Activated CD8-positive, alpha-beta memory T cell treated with anti-CD3 and anti-CD28 coated beads, Interleukin-2, amount 10 ng/mL, durations not matched to agents 7 days and 5 days (primary cell): ENCODE results near the gene CRISPLD2. TPM values are rescaled to one million over a fixed set of nuclear protein-coding genes. Genes with fewer than 3 reads are reported as not detected.
"Not testable (repeated sequence)": the region's sequence is repeated elsewhere in the genome, so short reads cannot be mapped to it uniquely, and the experiment has no call there.

Experiments
- ATAC-seq: fragments of 150-1000 bp; cut with Tn5 transposase; one replicate; pipeline ENCODE4 v1.10.0; 2021; ENCODE audit warnings: moderate library complexity
- CTCF ChIA-PET: fragments of 350-600 bp; sonication (Branson Sonifier 250); formaldehyde crosslinking; loops from one replicate; lab custom pipeline; 2021; ENCODE audit warnings: antibody characterized with exemption; lab: Charles Lee
- DNase-seq: peaks from one replicate; pipeline ENCODE4 v3.0.0-alpha.2; 2020
- H3K27ac Mint-ChIP-seq: one replicate; pipeline ENCODE4 v1.8.0; 2021; ENCODE audit warnings: mild to moderate bottlenecking, mixed read lengths
- H3K27me3 Mint-ChIP-seq: one replicate; pipeline ENCODE4 v1.8.0; 2021; ENCODE audit warnings: mixed read lengths
- H3K36me3 Mint-ChIP-seq: one replicate; pipeline ENCODE4 v1.8.0; 2021; ENCODE audit warnings: mild to moderate bottlenecking, mixed read lengths
- H3K4me1 Mint-ChIP-seq: one replicate; pipeline ENCODE4 v1.8.0; 2021; ENCODE audit warnings: mixed read lengths
- H3K4me3 Mint-ChIP-seq: one replicate; pipeline ENCODE4 v1.8.0; 2021; ENCODE audit warnings: mild to moderate bottlenecking, moderate library complexity, mixed read lengths
- H3K9me3 Mint-ChIP-seq: one replicate; pipeline ENCODE4 v1.8.0; 2022; ENCODE audit warnings: low read depth, mixed read lengths
- total RNA-seq, 2 experiments: library from RNA; stranded (reverse); gene quantifications; one replicate each; pipeline ENCODE4 v1.2.3, GENCODE V29; 2021

The CRISPLD2 gene
- total RNA-seq, 2 experiments from 2014 or later, result not detected

- Mint-ChIP-seq H3K4me3 (no peak overlapping the region), H3K36me3 (no peaks in the 10 kb centered on the region), H3K27me3 (no peaks in the 10 kb centered on the region), H3K27ac (no peak overlapping the region), H3K9me3 (peaks cover 3% of the 10 kb centered on the region), H3K4me1 (no peaks in the 10 kb centered on the region)
- no peak for ATAC-seq
- DNase-seq, result no peak
- CTCF ChIA-PET, result no interaction called here
Measured at GRCh38 chr16:84929421-84930297, 109.9 kb downstream of the CRISPLD2 start.

- Mint-ChIP-seq H3K4me1 (no peaks in the 10 kb centered on the region), H3K36me3 (no peaks in the 10 kb centered on the region), H3K27me3 (no peaks in the 10 kb centered on the region), H3K27ac (no peak overlapping the region), H3K9me3 (peaks cover 3% of the 10 kb centered on the region), H3K4me3 (no peak overlapping the region)
- CTCF ChIA-PET, result interaction anchor here (1.3 kb wide), 1 partner anchor 177 kb away, joined by 3 read pairs; no protein-coding TSS in a partner anchor
- DNase-seq (no peak), ATAC-seq (no peak)
Measured at GRCh38 chr16:84930298-84931106, 110.7 kb downstream of the CRISPLD2 start.

GRCh38 chr16:84931107-84931494 lies 111.3 kb downstream of the CRISPLD2 start:
- H3K27ac Mint-ChIP-seq, result no peak overlapping the region
- H3K4me1 Mint-ChIP-seq, result no peaks in the 10 kb centered on the region
- no peaks in the 10 kb centered on the region for H3K27me3 Mint-ChIP-seq
- ATAC-seq, result no peak
- H3K9me3 Mint-ChIP-seq, result peaks cover 3% of the 10 kb centered on the region
- no peak for DNase-seq
- H3K4me3 Mint-ChIP-seq, result no peak overlapping the region
- no peaks in the 10 kb centered on the region for H3K36me3 Mint-ChIP-seq
- CTCF ChIA-PET, result interaction anchor here (1.3 to 1.9 kb wide), 2 partner anchors 21 to 178 kb away, joined by 3 to 8 read pairs; no protein-coding TSS in a partner anchor

GRCh38 chr16:84931506-84931905 lies 111.7 kb downstream of the CRISPLD2 start:
- Mint-ChIP-seq H3K9me3 (peaks cover 3% of the 10 kb centered on the region), H3K4me1 (no peaks in the 10 kb centered on the region), H3K36me3 (no peaks in the 10 kb centered on the region), H3K27me3 (no peaks in the 10 kb centered on the region), H3K4me3 (no peak overlapping the region), H3K27ac (no peak overlapping the region)
- no peak for DNase-seq
- no peak for ATAC-seq
- CTCF ChIA-PET, result interaction anchor here (1.3 to 1.9 kb wide), 2 partner anchors 20 to 178 kb away, joined by 3 to 8 read pairs; no protein-coding TSS in a partner anchor

GRCh38 chr16:84932681-84933080 lies 112.9 kb downstream of the CRISPLD2 start:
- H3K9me3 Mint-ChIP-seq, result peaks cover 3% of the 10 kb centered on the region
- H3K27me3 Mint-ChIP-seq, result no peaks in the 10 kb centered on the region
- no peaks in the 10 kb centered on the region for H3K36me3 Mint-ChIP-seq
- DNase-seq (no peak), ATAC-seq (no peak)
- no peak overlapping the region for H3K27ac Mint-ChIP-seq
- H3K4me3 Mint-ChIP-seq, result no peak overlapping the region
- CTCF ChIA-PET, result interaction anchor here (1.0 to 1.9 kb wide), 3 partner anchors 19 to 320 kb away, joined by 3 to 8 read pairs (median 3); no protein-coding TSS in a partner anchor
- no peaks in the 10 kb centered on the region for H3K4me1 Mint-ChIP-seq

- Mint-ChIP-seq H3K36me3 (no peaks in the 10 kb centered on the region), H3K4me3 (no peak overlapping the region), H3K27me3 (no peaks in the 10 kb centered on the region), H3K4me1 (no peaks in the 10 kb centered on the region), H3K27ac (no peak overlapping the region), H3K9me3 (peaks cover 3% of the 10 kb centered on the region)
- DNase-seq (no peak), ATAC-seq (no peak)
- CTCF ChIA-PET, result interaction anchor here (1.0 to 1.4 kb wide), 4 partner anchors 17 to 319 kb away, joined by 3 to 6 read pairs (median 3); no protein-coding TSS in a partner anchor
Measured at GRCh38 chr16:84933774-84934631, 114.2 kb downstream of the CRISPLD2 start.

GRCh38 chr16:84937196-84938005 lies 117.6 kb downstream of the CRISPLD2 start:
- ATAC-seq, result no peak
- Mint-ChIP-seq H3K36me3 (no peaks in the 10 kb centered on the region), H3K9me3 (no peaks in the 10 kb centered on the region), H3K4me1 (no peaks in the 10 kb centered on the region), H3K4me3 (no peak overlapping the region), H3K27me3 (no peaks in the 10 kb centered on the region), H3K27ac (no peak overlapping the region)
- DNase-seq, result no peak
- CTCF ChIA-PET, result no interaction called here

GRCh38 chr16:84938616-84939015 lies 118.8 kb downstream of the CRISPLD2 start:
- not testable (repeated sequence) for H3K27me3 Mint-ChIP-seq, H3K4me3 Mint-ChIP-seq, H3K4me1 Mint-ChIP-seq, DNase-seq, H3K27ac Mint-ChIP-seq, ATAC-seq, H3K36me3 Mint-ChIP-seq, H3K9me3 Mint-ChIP-seq
- CTCF ChIA-PET, result interaction anchor here (1.4 kb wide), 1 partner anchor 14 kb away, joined by 3 read pairs; no protein-coding TSS in a partner anchor

- no peaks in the 10 kb centered on the region for H3K9me3 Mint-ChIP-seq
- CTCF ChIA-PET, result no interaction called here
Measured at GRCh38 chr16:84940670-84941551, 121.1 kb downstream of the CRISPLD2 start.

GRCh38 chr16:84941921-84942320 lies 122.1 kb downstream of the CRISPLD2 start:
- CTCF ChIA-PET, result interaction anchor here (1.2 kb wide), 1 partner anchor 9 kb away, joined by 3 read pairs; no protein-coding TSS in a partner anchor
- Mint-ChIP-seq H3K27ac (no peak overlapping the region), H3K4me3 (no peak overlapping the region), H3K27me3 (no peaks in the 10 kb centered on the region), H3K4me1 (no peaks in the 10 kb centered on the region), H3K36me3 (no peaks in the 10 kb centered on the region), H3K9me3 (no peaks in the 10 kb centered on the region)
- DNase-seq (no peak), ATAC-seq (no peak)

More at GRCh38 chr16:84940670-84941551, 121.1 kb downstream of the CRISPLD2 start:
- Mint-ChIP-seq H3K27ac (no peak overlapping the region), H3K27me3 (no peaks in the 10 kb centered on the region), H3K4me1 (no peaks in the 10 kb centered on the region), H3K4me3 (no peak overlapping the region), H3K36me3 (no peaks in the 10 kb centered on the region)
- ATAC-seq (no peak), DNase-seq (no peak)

GRCh38 chr16:84942786-84943185 lies 123.0 kb downstream of the CRISPLD2 start:
- no peaks in the 10 kb centered on the region for H3K27me3 Mint-ChIP-seq
- H3K4me3 Mint-ChIP-seq, result no peak overlapping the region
- ATAC-seq (no peak), DNase-seq (no peak)
- CTCF ChIA-PET, result interaction anchor here (1.2 kb wide), 1 partner anchor 8 kb away, joined by 3 read pairs; no protein-coding TSS in a partner anchor
- H3K36me3 Mint-ChIP-seq, result no peaks in the 10 kb centered on the region
- no peak overlapping the region for H3K27ac Mint-ChIP-seq
- H3K4me1 Mint-ChIP-seq, result no peaks in the 10 kb centered on the region
- no peaks in the 10 kb centered on the region for H3K9me3 Mint-ChIP-seq
